A673 (cell line): ENCODE results near the gene FAM43A. TPM values are rescaled to one million over a fixed set of nuclear protein-coding genes. Genes with fewer than 3 reads are reported as not detected.

Experiments used
- BruUV-seq: library from RNA; stranded (reverse); fragments of 400-500 nt; replicated peaks from 2 replicates; lab custom pipeline; 2021; lab: Mats Ljungman, UMichigan
- CTCF ChIA-PET: fragments of 300-600 bp; sonication (Branson Sonifier 250); formaldehyde crosslinking; loops from one replicate; lab custom pipeline; 2022; ENCODE audit warnings: antibody characterized with exemption; lab: Charles Lee
- POLR2A ChIA-PET: fragments of 300-600 bp; sonication (Branson Sonifier 250); formaldehyde crosslinking; loops from one replicate; lab custom pipeline; 2022; ENCODE audit warnings: antibody characterized with exemption; ENCODE audit not compliant: low non-redundant PET; lab: Charles Lee
- DNase-seq: peaks from one replicate; pipeline ENCODE4 v3.0.0-alpha.2; 2015; ENCODE audit warnings: low spot score
- H3K27ac ChIP-seq: fragments of 200-600 bp; sonication (generic); 2 replicates; pipeline ENCODE4 v1.5.1; 2016; ENCODE audit warnings: mixed run types, low read depth, mild to moderate bottlenecking, mixed read lengths, antibody characterized with exemption, low read length; ENCODE audit not compliant: poor library complexity, severe bottlenecking
- H3K27me3 ChIP-seq: fragments of 200-600 bp; sonication (generic); replicated peaks from 2 replicates; pipeline ENCODE4 v1.6.1; 2017; ENCODE audit warnings: mixed run types, low read depth, mild to moderate bottlenecking, mixed read lengths, antibody characterized with exemption, low read length; ENCODE audit not compliant: insufficient read depth, poor library complexity
- H3K36me3 ChIP-seq: fragments of 200-600 bp; sonication (generic); 2 replicates; pipeline ENCODE4 v1.6.1; 2016; ENCODE audit warnings: mixed run types, mild to moderate bottlenecking, mixed read lengths, antibody characterized with exemption, low read length; ENCODE audit not compliant: insufficient read depth, poor library complexity, severe bottlenecking
- H3K4me1 ChIP-seq: fragments of 200-600 bp; sonication (generic); 2 replicates; pipeline ENCODE4 v1.6.1; 2017; ENCODE audit warnings: mixed run types, mild to moderate bottlenecking, mixed read lengths, antibody characterized with exemption, low read length; ENCODE audit not compliant: insufficient read depth, poor library complexity, severe bottlenecking
- H3K4me3 ChIP-seq: fragments of 200-600 bp; sonication (generic); 2 replicates; pipeline ENCODE4 v1.5.1; 2016; ENCODE audit warnings: low read depth, mixed run types, mild to moderate bottlenecking, mixed read lengths, low read length; ENCODE audit not compliant: poor library complexity, severe bottlenecking
- H3K9me3 ChIP-seq: fragments of 200-600 bp; sonication (generic); 2 replicates; pipeline ENCODE4 v1.6.1; 2016; ENCODE audit warnings: mixed run types, low read depth, mild to moderate bottlenecking, mixed read lengths, antibody characterized with exemption, low read length; ENCODE audit not compliant: poor library complexity, severe bottlenecking
- CTCF ChIP-seq: fragments of 300-800, 200-600 bp; sonication (generic); conservative IDR thresholded peaks from 2 replicates; pipeline ENCODE4 v1.5.1; 2017; ENCODE audit warnings: low read depth, mild to moderate bottlenecking, antibody characterized with exemption, low read length, moderate library complexity, mixed read lengths
- EZH2 ChIP-seq: fragments of 200-600 bp; sonication (generic); IDR thresholded peaks from 2 replicates; pipeline ENCODE4 v1.6.1; 2017; ENCODE audit warnings: borderline replicate concordance, low read depth, mild to moderate bottlenecking, mixed read lengths, antibody characterized with exemption, low read length; ENCODE audit not compliant: poor library complexity, severe bottlenecking
- intact Hi-C: fragments of 100-400 bp; cut with micrococcal nuclease; formaldehyde crosslinking; loops from one replicate; pipeline ENCODE4 v1.10.0; 2022; ENCODE audit not compliant: unreplicated experiment
- total RNA-seq: library from RNA; stranded (reverse); gene quantifications from 2 replicates; pipeline ENCODE4 v1.2.3, GENCODE V29; 2021

Gene FAM43A
- total RNA-seq, 1 experiment from 2014 or later = 38.7 TPM

GRCh38 chr3:194661946-194662345, 23.7 kb upstream of the FAM43A start:
- no peaks in the 10 kb centered on the region for H3K9me3 ChIP-seq
- no peak for TF ChIP-seq CTCF
- no peak for TF ChIP-seq EZH2
- H3K36me3 ChIP-seq = peaks cover 53% of the 10 kb centered on the region
- DNase-seq = no peak
- intact Hi-C loops = no loop called here
- H3K27ac ChIP-seq = no peak overlapping the region
- POLR2A ChIA-PET = no interaction called here
- no peaks in the 10 kb centered on the region for H3K4me1 ChIP-seq
- H3K27me3 ChIP-seq = no peaks in the 10 kb centered on the region
- no peak overlapping the region for H3K4me3 ChIP-seq
- CTCF ChIA-PET = no interaction called here
- no TSS peak for BruUV-seq

GRCh38 chr3:194664857-194665256, 20.8 kb upstream of the FAM43A start:
- no peak for DNase-seq
- CTCF ChIA-PET = no interaction called here
- Histone ChIP-seq H3K27ac (no peak overlapping the region), H3K27me3 (no peaks in the 10 kb centered on the region), H3K4me1 (no peaks in the 10 kb centered on the region), H3K4me3 (no peak overlapping the region), H3K9me3 (no peaks in the 10 kb centered on the region), H3K36me3 (peaks cover 37% of the 10 kb centered on the region)
- TF ChIP-seq CTCF (no peak), EZH2 (no peak)
- intact Hi-C loops = no loop called here
- POLR2A ChIA-PET = no interaction called here
- no TSS peak for BruUV-seq

GRCh38 chr3:194667363-194667762, 18.3 kb upstream of the FAM43A start:
- CTCF ChIA-PET = no interaction called here
- intact Hi-C loops = no loop called here
- no peaks in the 10 kb centered on the region for H3K9me3 ChIP-seq
- H3K27me3 ChIP-seq = no peaks in the 10 kb centered on the region
- DNase-seq = no peak
- H3K4me1 ChIP-seq = peaks cover 5% of the 10 kb centered on the region
- no peak overlapping the region for H3K27ac ChIP-seq
- POLR2A ChIA-PET = no interaction called here
- BruUV-seq = no TSS peak
- H3K4me3 ChIP-seq = no peak overlapping the region
- no peak for TF ChIP-seq CTCF
- TF ChIP-seq EZH2 = no peak
- peaks cover 23% of the 10 kb centered on the region for H3K36me3 ChIP-seq
